ENCODE results near the gene ADAR. TPM values are rescaled to one million over a fixed set of nuclear protein-coding genes. Genes with fewer than 3 reads are reported as not detected.
A peak's percentile ranks its signal among the peaks of the same experiment; 100 is the strongest.

Gene ADAR
- total and polyA plus RNA-seq, 4 donors: 27.1 to 141 (median 107) TPM

GRCh38 chr1:154575147-154575927, 32.6 kb downstream of the ADAR start:
- Histone ChIP-seq H3K27ac (ENCODE audit: low read depth in 1 of 2, low read length in 1 of 2) (no peak overlapping the region), H3K36me3 (ENCODE audit: control insufficient read depth in 4 of 4, insufficient read depth in 4 of 4, low read length in 4 of 4) (peaks cover 0 to 18% (median 1%) of the 10 kb centered on the region in 4 donors), H3K9ac (ENCODE audit: insufficient read depth in 1 of 2, low read length in 2 of 2) (no peak overlapping the region), H3K4me1 (ENCODE audit: control insufficient read depth in 5 of 5, insufficient read depth in 5 of 5, low read length in 5 of 5) (peaks cover 0 to 9% (median 5%) of the 10 kb centered on the region in 5 donors), H3K4me3 (no peak overlapping the region), H3K27me3 (ENCODE audit: control insufficient read depth in 3 of 3, insufficient read depth in 3 of 3, low read length in 2 of 3) (no peaks in the 10 kb centered on the region), H3K9me3 (ENCODE audit: control insufficient read depth in 4 of 4, insufficient read depth in 3 of 4, low read length in 3 of 4) (no peaks in the 10 kb centered on the region)
- no peak for ATAC-seq (ENCODE audit: insufficient read depth, low FRiP score)
- no peak for DNase-seq
- WGBS, 2 donors: 78 to 87% methylated on average over 10 of the region's 10 CpGs
- no peak for TF ChIP-seq CTCF (IDR thresholded peaks at IDR 0.05; ENCODE audit: control extremely low read depth, extremely low read depth)

- ATAC-seq (ENCODE audit: insufficient read depth, low FRiP score) (no peak), DNase-seq (peak in 1 of 3 donors; percentile 26)
- Histone ChIP-seq H3K4me3 (no peak overlapping the region), H3K9me3 (ENCODE audit: control insufficient read depth in 4 of 4, insufficient read depth in 3 of 4, low read length in 3 of 4) (no peaks in the 10 kb centered on the region), H3K27ac (ENCODE audit: low read depth in 1 of 2, low read length in 1 of 2) (no peak overlapping the region), H3K9ac (ENCODE audit: insufficient read depth in 1 of 2, low read length in 2 of 2) (no peak overlapping the region), H3K4me1 (ENCODE audit: control insufficient read depth in 5 of 5, insufficient read depth in 5 of 5, low read length in 5 of 5) (peaks cover 0 to 9% (median 5%) of the 10 kb centered on the region in 5 donors), H3K36me3 (ENCODE audit: control insufficient read depth in 4 of 4, insufficient read depth in 4 of 4, low read length in 4 of 4) (peaks cover 0 to 12% (median 0%) of the 10 kb centered on the region in 4 donors), H3K27me3 (ENCODE audit: control insufficient read depth in 3 of 3, insufficient read depth in 3 of 3, low read length in 2 of 3) (no peaks in the 10 kb centered on the region)
- no peak for TF ChIP-seq CTCF (IDR thresholded peaks at IDR 0.05; ENCODE audit: control extremely low read depth, extremely low read depth)
- 22 to 36% methylated on average over 7 of the region's 7 CpGs for WGBS, 2 donors
Measured at GRCh38 chr1:154574716-154575115, 33.3 kb downstream of the ADAR start.

- Histone ChIP-seq H3K27me3 (ENCODE audit: control insufficient read depth in 3 of 3, insufficient read depth in 3 of 3, low read length in 2 of 3) (peaks cover 0 to 7% (median 3%) of the 10 kb centered on the region in 3 donors), H3K4me1 (ENCODE audit: control insufficient read depth in 5 of 5, insufficient read depth in 5 of 5, low read length in 5 of 5) (peaks cover 0 to 10% (median 7%) of the 10 kb centered on the region in 5 donors), H3K27ac (ENCODE audit: low read depth in 1 of 2, low read length in 1 of 2) (no peak overlapping the region), H3K36me3 (ENCODE audit: control insufficient read depth in 4 of 4, insufficient read depth in 4 of 4, low read length in 4 of 4) (no peaks in the 10 kb centered on the region), H3K9me3 (ENCODE audit: control insufficient read depth in 4 of 4, insufficient read depth in 3 of 4, low read length in 3 of 4) (no peaks in the 10 kb centered on the region), H3K4me3 (no peak overlapping the region), H3K9ac (ENCODE audit: insufficient read depth in 1 of 2, low read length in 2 of 2) (no peak overlapping the region)
- no peak for ATAC-seq (ENCODE audit: insufficient read depth, low FRiP score)
- WGBS, 2 donors: 89 to 91% methylated on average over 3 of the region's 3 CpGs
- no peak for DNase-seq
- TF ChIP-seq CTCF (IDR thresholded peaks at IDR 0.05; ENCODE audit: control extremely low read depth, extremely low read depth): no peak
Measured at GRCh38 chr1:154573168-154573510, 34.8 kb downstream of the ADAR start.

Data from lung (tissue), 12 donors.